Measurements from ENCODE around the gene SLC6A4. TPM values are rescaled to one million over a fixed set of nuclear protein-coding genes. Genes with fewer than 3 reads are reported as not detected.

Gene SLC6A4
- polyA plus RNA-seq, 3 donors: not detected

DNA sequence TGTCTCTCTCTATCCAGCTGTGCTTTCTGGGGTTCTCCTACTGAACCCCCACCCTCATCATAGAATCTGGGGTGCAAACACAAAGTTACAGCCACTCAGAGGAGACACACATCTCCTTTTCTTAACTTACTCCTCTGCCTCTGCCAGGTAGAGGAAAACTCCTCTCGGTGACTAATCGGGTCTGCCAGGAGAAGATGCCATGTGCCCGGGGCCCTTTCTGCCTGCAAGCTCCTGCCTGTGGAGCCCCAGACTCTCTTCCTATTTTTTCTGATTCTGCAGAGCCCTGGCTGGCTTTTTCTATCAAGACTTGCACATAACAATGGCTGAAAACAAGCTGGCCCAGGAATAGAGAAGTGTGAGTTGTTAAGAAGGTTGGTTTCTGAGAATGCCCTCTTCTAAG lies 10.4 kb downstream of the SLC6A4 start:
- no peaks in the 10 kb centered on the region for H3K36me3 ChIP-seq (replicated peaks in 1 of 2; ENCODE audit: control insufficient read depth in 1 of 2, insufficient read depth in 2 of 2, low read length in 2 of 2)
- no peak overlapping the region for H3K4me3 ChIP-seq (replicated peaks in 1 of 3; ENCODE audit: low read depth in 2 of 3, low read length in 3 of 3)
- peaks cover 3 to 10% (median 5%) of the 10 kb centered on the region in 3 donors for H3K27me3 Mint-ChIP-seq (ENCODE audit: low read depth in 3 of 3)
- H3K9me3 Mint-ChIP-seq: peaks cover 0 to 5% (median 0%) of the 10 kb centered on the region in 7 donors
- H3K9ac ChIP-seq (ENCODE audit: insufficient read depth, low read length, poor library complexity, severe bottlenecking): no peak overlapping the region
- no peaks in the 10 kb centered on the region for H3K79me2 ChIP-seq (ENCODE audit: insufficient read depth, low read length)
- intact Hi-C loops (cut with micrococcal nuclease): no loop called here
- H3K9me3 ChIP-seq (replicated peaks in 1 of 2; ENCODE audit: control insufficient read depth in 1 of 2, insufficient read depth in 1 of 2, low read length in 2 of 2): no peaks in the 10 kb centered on the region
- H4K20me1 ChIP-seq (ENCODE audit: insufficient read depth, low read length): no peaks in the 10 kb centered on the region
- TF ChIP-seq, protein P1, sequence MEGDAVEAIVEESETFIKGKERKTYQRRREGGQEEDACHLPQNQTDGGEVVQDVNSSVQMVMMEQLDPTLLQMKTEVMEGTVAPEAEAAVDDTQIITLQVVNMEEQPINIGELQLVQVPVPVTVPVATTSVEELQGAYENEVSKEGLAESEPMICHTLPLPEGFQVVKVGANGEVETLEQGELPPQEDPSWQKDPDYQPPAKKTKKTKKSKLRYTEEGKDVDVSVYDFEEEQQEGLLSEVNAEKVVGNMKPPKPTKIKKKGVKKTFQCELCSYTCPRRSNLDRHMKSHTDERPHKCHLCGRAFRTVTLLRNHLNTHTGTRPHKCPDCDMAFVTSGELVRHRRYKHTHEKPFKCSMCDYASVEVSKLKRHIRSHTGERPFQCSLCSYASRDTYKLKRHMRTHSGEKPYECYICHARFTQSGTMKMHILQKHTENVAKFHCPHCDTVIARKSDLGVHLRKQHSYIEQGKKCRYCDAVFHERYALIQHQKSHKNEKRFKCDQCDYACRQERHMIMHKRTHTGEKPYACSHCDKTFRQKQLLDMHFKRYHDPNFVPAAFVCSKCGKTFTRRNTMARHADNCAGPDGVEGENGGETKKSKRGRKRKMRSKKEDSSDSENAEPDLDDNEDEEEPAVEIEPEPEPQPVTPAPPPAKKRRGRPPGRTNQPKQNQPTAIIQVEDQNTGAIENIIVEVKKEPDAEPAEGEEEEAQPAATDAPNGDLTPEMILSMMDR (IDR thresholded peaks at IDR 0.05): no peak
- H3K4me1 ChIP-seq (ENCODE audit: control insufficient read depth in 1 of 2, insufficient read depth in 2 of 2, low read length in 2 of 2): peaks cover under 1 to 9% of the 10 kb centered on the region in 2 donors
- WGBS (ENCODE audit: insufficient coverage): 74% methylated on average over 3 of the region's 3 CpGs
- no peaks in the 10 kb centered on the region for H3K27me3 ChIP-seq (ENCODE audit: control insufficient read depth in 2 of 2, insufficient read depth in 2 of 2, low read length in 2 of 2)
- H3K4me2 ChIP-seq (replicated peaks; ENCODE audit: extremely low read depth, low read length, poor library complexity, severe bottlenecking): no peak overlapping the region
- no peak overlapping the region for H3K27ac Mint-ChIP-seq
- no peak overlapping the region for H2AFZ ChIP-seq (ENCODE audit: insufficient read depth, low read depth, low read length, poor library complexity, severe bottlenecking)
- peaks cover 13% of the 10 kb centered on the region for H3K4me1 Mint-ChIP-seq
- H3K27ac ChIP-seq (ENCODE audit: low read depth in 1 of 2, low read length in 2 of 2): no peak overlapping the region
- H3K4me3 Mint-ChIP-seq: no peak overlapping the region
- DNase-seq: no peak
- H3K36me3 Mint-ChIP-seq: no peaks in the 10 kb centered on the region

DNA sequence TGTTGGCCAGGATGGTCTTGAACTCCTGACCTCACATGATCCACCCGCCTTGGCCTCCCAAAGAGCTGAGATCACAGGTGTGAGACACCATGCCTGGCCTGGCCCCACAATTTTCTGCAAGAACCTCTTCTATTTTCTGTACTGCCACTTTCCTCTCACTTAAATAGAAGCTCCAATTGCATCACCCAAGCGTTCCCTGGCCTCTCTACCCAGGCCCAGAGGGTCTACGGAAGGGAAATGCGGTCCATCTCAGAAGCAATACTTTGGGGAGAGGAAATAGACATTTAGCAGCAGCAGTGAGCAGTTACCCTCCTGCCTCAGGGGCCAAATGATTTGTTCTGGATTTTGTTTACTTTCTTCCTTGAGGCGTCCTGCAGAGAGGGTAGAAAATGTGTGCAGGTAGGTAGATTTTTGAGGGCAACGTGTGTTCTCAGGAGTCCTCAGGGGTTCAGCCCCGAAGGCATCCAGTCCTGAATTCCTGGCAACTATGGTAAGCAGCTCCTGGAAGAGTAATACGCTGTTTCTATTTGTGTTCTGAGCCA lies 11.0 kb downstream of the SLC6A4 start:
- TF ChIP-seq, protein P1 (IDR thresholded peaks at IDR 0.05): no peak
- no peaks in the 10 kb centered on the region for H3K36me3 ChIP-seq (replicated peaks in 1 of 2; ENCODE audit: control insufficient read depth in 1 of 2, insufficient read depth in 2 of 2, low read length in 2 of 2)
- H3K4me3 ChIP-seq (replicated peaks in 1 of 3; ENCODE audit: low read depth in 2 of 3, low read length in 3 of 3): no peak overlapping the region
- peaks cover 0 to 8% of the 10 kb centered on the region in 2 donors for H3K4me1 ChIP-seq (ENCODE audit: control insufficient read depth in 1 of 2, insufficient read depth in 2 of 2, low read length in 2 of 2)
- no peaks in the 10 kb centered on the region for H3K79me2 ChIP-seq (ENCODE audit: insufficient read depth, low read length)
- H3K36me3 Mint-ChIP-seq: no peaks in the 10 kb centered on the region
- no peak overlapping the region for H3K4me3 Mint-ChIP-seq
- WGBS (ENCODE audit: insufficient coverage): 72% methylated on average over 3 of the region's 8 CpGs
- H2AFZ ChIP-seq (ENCODE audit: insufficient read depth, low read depth, low read length, poor library complexity, severe bottlenecking): no peak overlapping the region
- no peak for DNase-seq
- no peaks in the 10 kb centered on the region for H3K9me3 ChIP-seq (replicated peaks in 1 of 2; ENCODE audit: control insufficient read depth in 1 of 2, insufficient read depth in 1 of 2, low read length in 2 of 2)
- H3K27me3 ChIP-seq (ENCODE audit: control insufficient read depth in 2 of 2, insufficient read depth in 2 of 2, low read length in 2 of 2): no peaks in the 10 kb centered on the region
- no peak overlapping the region for H3K27ac Mint-ChIP-seq
- intact Hi-C loops (cut with micrococcal nuclease): no loop called here
- H3K27me3 Mint-ChIP-seq (ENCODE audit: low read depth in 3 of 3): peaks cover 3 to 9% (median 5%) of the 10 kb centered on the region in 3 donors
- no peak overlapping the region for H3K27ac ChIP-seq (ENCODE audit: low read depth in 1 of 2, low read length in 2 of 2)
- no peak overlapping the region for H3K4me2 ChIP-seq (replicated peaks; ENCODE audit: extremely low read depth, low read length, poor library complexity, severe bottlenecking)
- no peak overlapping the region for H3K9ac ChIP-seq (ENCODE audit: insufficient read depth, low read length, poor library complexity, severe bottlenecking)
- peaks cover 10% of the 10 kb centered on the region for H3K4me1 Mint-ChIP-seq
- no peaks in the 10 kb centered on the region for H4K20me1 ChIP-seq (ENCODE audit: insufficient read depth, low read length)
- peaks cover 0 to 2% (median 0%) of the 10 kb centered on the region in 7 donors for H3K9me3 Mint-ChIP-seq

All from CD14-positive monocyte (primary cell).